Adrenal gland (tissue), 5 donors: ENCODE measurements around the gene PCDHA13.

Experiments used
- CTCF ChIP-seq, 6 experiments: fragments of 450-650 bp in 4 of 6; fragments of 200-600 bp in 2 of 6; sonication (generic) in 1 of 6; IDR thresholded peaks; 1 replicate in 5 of 6; 2 replicates in 1 of 6; pipeline versions ENCODE4 v1.5.1 to v1.8.0; 2016 to 2021; ENCODE audit warnings: antibody characterized with exemption in 6 of 6, mild to moderate bottlenecking in 2 of 6, moderate library complexity in 1 of 6
- POLR2A ChIP-seq, 2 donors: fragments of 450-650 bp; IDR thresholded peaks; one replicate each; pipeline ENCODE4 v1.6.1; 2017; ENCODE audit warnings: antibody characterized with exemption in 2 of 2, mild to moderate bottlenecking in 2 of 2, moderate library complexity in 1 of 2
- donor health status: DM: no; HTN: no; CAD: no.

DNA sequence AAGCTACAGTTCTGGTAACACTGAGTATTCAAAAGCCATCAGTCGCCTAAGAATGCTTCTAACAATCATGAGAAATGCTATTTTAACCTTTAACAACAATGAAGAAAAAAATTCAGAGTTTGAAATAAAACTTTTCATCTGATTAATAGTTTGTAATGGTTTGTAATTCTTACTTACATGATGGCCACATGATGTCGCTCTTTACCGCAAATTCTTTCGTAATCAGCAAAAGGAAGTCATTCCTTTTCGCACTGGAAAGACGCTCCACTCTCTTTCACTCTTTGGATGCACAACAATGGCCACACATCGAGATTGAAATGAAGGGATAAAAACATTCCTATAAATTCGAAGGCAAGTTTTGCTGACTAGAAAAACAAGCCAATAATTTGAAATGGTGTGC lies 47.9 kb upstream of the PCDHA13 start, which contains the start of gene PCDHA7:
- TF ChIP-seq CTCF (IDR thresholded peaks at IDR 0.05): no peak
- TF ChIP-seq POLR2A (IDR thresholded peaks at IDR 0.05): no peak
